ENCODE data around the gene S1PR4. TPM values are rescaled to one million over a fixed set of nuclear protein-coding genes. Genes with fewer than 3 reads are reported as not detected.
"Not testable (repeated sequence)": the region's sequence is repeated elsewhere in the genome, so short reads cannot be mapped to it uniquely, and the experiment has no call there.

S1PR4 gene
- total RNA-seq, 1 donor from 2014 or later = not detected

GRCh38 chr19:3196933-3197205, 18.3 kb downstream of the S1PR4 start:
- Histone ChIP-seq H3K27me3 (ENCODE audit: control insufficient read depth, insufficient read depth, low read length) (no peaks in the 10 kb centered on the region), H3K36me3 (ENCODE audit: control insufficient read depth, insufficient read depth, low read length) (no peaks in the 10 kb centered on the region), H3K4me3 (ENCODE audit: low read depth, low read length) (no peak overlapping the region)
- DNase-seq (ENCODE audit: low read depth) = no peak
- TF ChIP-seq, protein P1, sequence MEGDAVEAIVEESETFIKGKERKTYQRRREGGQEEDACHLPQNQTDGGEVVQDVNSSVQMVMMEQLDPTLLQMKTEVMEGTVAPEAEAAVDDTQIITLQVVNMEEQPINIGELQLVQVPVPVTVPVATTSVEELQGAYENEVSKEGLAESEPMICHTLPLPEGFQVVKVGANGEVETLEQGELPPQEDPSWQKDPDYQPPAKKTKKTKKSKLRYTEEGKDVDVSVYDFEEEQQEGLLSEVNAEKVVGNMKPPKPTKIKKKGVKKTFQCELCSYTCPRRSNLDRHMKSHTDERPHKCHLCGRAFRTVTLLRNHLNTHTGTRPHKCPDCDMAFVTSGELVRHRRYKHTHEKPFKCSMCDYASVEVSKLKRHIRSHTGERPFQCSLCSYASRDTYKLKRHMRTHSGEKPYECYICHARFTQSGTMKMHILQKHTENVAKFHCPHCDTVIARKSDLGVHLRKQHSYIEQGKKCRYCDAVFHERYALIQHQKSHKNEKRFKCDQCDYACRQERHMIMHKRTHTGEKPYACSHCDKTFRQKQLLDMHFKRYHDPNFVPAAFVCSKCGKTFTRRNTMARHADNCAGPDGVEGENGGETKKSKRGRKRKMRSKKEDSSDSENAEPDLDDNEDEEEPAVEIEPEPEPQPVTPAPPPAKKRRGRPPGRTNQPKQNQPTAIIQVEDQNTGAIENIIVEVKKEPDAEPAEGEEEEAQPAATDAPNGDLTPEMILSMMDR (IDR thresholded peaks at IDR 0.05; ENCODE audit: insufficient read depth, low read length, poor library complexity, severe bottlenecking) = no peak

DNA sequence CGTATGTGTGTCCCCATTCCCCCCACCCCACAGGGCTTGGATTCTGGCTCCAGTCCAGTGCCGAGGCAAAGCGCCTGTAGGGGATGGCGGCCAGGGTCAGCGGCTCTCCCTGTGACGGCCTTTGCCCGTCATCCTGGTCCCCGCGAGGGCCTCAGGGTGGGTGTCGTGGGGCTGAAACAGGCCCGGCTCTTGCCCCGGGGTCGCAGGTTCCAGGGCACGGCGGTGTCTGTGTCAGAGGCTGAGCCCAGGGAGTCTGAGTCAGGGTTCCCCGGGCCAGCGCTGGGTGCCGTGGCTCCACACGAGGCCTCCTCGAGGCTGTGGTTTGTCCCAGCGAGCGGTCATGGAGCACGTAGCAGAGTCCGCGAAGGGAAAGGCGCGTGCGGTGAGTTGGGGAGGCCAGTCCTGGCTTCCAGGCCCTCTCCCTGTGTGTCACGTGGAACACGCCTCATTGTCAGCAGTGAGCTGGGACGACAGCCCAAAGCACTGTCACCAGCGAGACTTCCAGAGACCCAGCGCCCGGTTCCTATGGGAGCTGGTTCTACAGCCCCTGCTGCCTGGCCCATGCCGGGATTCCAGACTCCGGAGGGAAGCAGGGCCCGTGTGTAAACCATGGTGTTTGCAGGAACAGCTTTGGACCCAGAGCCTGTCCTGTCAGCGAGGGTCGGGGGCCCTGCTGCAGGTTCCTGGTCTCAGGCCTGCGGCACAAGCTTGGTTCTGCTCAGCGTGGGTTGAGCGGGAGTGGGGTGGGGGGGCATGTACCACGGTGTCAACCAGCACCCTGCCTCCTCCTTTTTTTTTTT, 20.5 kb downstream of the S1PR4 start:
- H3K27me3 ChIP-seq (ENCODE audit: control insufficient read depth, insufficient read depth, low read length) = no peaks in the 10 kb centered on the region
- no peak for DNase-seq (ENCODE audit: low read depth)
- H3K4me3 ChIP-seq (ENCODE audit: low read depth, low read length) = no peak overlapping the region
- H3K36me3 ChIP-seq (ENCODE audit: control insufficient read depth, insufficient read depth, low read length) = no peaks in the 10 kb centered on the region
- TF ChIP-seq, protein P1 (IDR thresholded peaks at IDR 0.05; ENCODE audit: insufficient read depth, low read length, poor library complexity, severe bottlenecking) = no peak

GRCh38 chr19:3201072-3201700, 22.6 kb downstream of the S1PR4 start:
- H3K4me3 ChIP-seq (ENCODE audit: low read depth, low read length) = no peak overlapping the region
- no peak for DNase-seq (ENCODE audit: low read depth)
- no peaks in the 10 kb centered on the region for H3K36me3 ChIP-seq (ENCODE audit: control insufficient read depth, insufficient read depth, low read length)
- TF ChIP-seq, protein P1 (IDR thresholded peaks at IDR 0.05; ENCODE audit: insufficient read depth, low read length, poor library complexity, severe bottlenecking) = no peak
- no peaks in the 10 kb centered on the region for H3K27me3 ChIP-seq (ENCODE audit: control insufficient read depth, insufficient read depth, low read length)

GRCh38 chr19:3201911-3202310, 23.3 kb downstream of the S1PR4 start:
- no peak for DNase-seq (ENCODE audit: low read depth)
- TF ChIP-seq, protein P1 (IDR thresholded peaks at IDR 0.05; ENCODE audit: insufficient read depth, low read length, poor library complexity, severe bottlenecking) = no peak
- no peaks in the 10 kb centered on the region for H3K36me3 ChIP-seq (ENCODE audit: control insufficient read depth, insufficient read depth, low read length)
- no peaks in the 10 kb centered on the region for H3K27me3 ChIP-seq (ENCODE audit: control insufficient read depth, insufficient read depth, low read length)
- H3K4me3 ChIP-seq (ENCODE audit: low read depth, low read length) = no peak overlapping the region

GRCh38 chr19:3202346-3202745, 23.8 kb downstream of the S1PR4 start:
- Histone ChIP-seq H3K4me3 (ENCODE audit: low read depth, low read length) (no peak overlapping the region), H3K36me3 (ENCODE audit: control insufficient read depth, insufficient read depth, low read length) (no peaks in the 10 kb centered on the region), H3K27me3 (ENCODE audit: control insufficient read depth, insufficient read depth, low read length) (no peaks in the 10 kb centered on the region)
- no peak for DNase-seq (ENCODE audit: low read depth)
- TF ChIP-seq, protein P1 (IDR thresholded peaks at IDR 0.05; ENCODE audit: insufficient read depth, low read length, poor library complexity, severe bottlenecking) = no peak

- H3K36me3 ChIP-seq (ENCODE audit: control insufficient read depth, insufficient read depth, low read length); DNase-seq (ENCODE audit: low read depth); H3K27me3 ChIP-seq (ENCODE audit: control insufficient read depth, insufficient read depth, low read length): not testable (repeated sequence)
These were observed 24.3 kb downstream of the S1PR4 start for GRCh38 chr19:3202895-3203294.

More at GRCh38 chr19:3202895-3203294, 24.3 kb downstream of the S1PR4 start:
- H3K4me3 ChIP-seq (ENCODE audit: low read depth, low read length) = not testable (repeated sequence)
